HepG2 (cell line): ENCODE results near the gene SMIM41. TPM values are rescaled to one million over a fixed set of nuclear protein-coding genes. Genes with fewer than 3 reads are reported as not detected.

Source experiments
- DR1 ChIP-seq: sonication (generic); formaldehyde crosslinking; IDR thresholded peaks from 2 replicates; pipeline ENCODE4 v1.8.0; 2021; ENCODE audit warnings: mild to moderate bottlenecking, missing genetic modification reagents, inconsistent platforms
- KAT8 ChIP-seq: IDR thresholded peaks from 2 replicates; pipeline ENCODE4 v1.6.1; 2016; ENCODE audit warnings: missing genetic modification reagents, missing compliant biosample characterization
- NCOR1 ChIP-seq: fragments of 200-600 bp; sonication (generic); IDR thresholded peaks from 2 replicates; pipeline ENCODE4 v1.7.0; 2017; ENCODE audit warnings: antibody characterized with exemption, low read length, borderline replicate concordance
- POGK ChIP-seq: sonication (generic); formaldehyde crosslinking; conservative IDR thresholded peaks from 2 replicates; pipeline ENCODE4 v1.8.0; 2022; ENCODE audit warnings: mild to moderate bottlenecking, moderate library complexity, missing genetic modification reagents
- RXRB ChIP-seq: IDR thresholded peaks from 2 replicates; pipeline ENCODE4 v1.6.1; 2016; ENCODE audit warnings: borderline replicate concordance, missing genetic modification reagents, missing compliant biosample characterization
- ZKSCAN5 ChIP-seq: sonication (generic); formaldehyde crosslinking; IDR thresholded peaks from 2 replicates; pipeline ENCODE4 v1.5.1; 2020; ENCODE audit warnings: mild to moderate bottlenecking, missing genetic modification reagents
- ZNF484 ChIP-seq: sonication (generic); formaldehyde crosslinking; IDR thresholded peaks from 2 replicates; pipeline ENCODE4 v1.5.1; 2020; ENCODE audit warnings: mild to moderate bottlenecking, low read depth, missing genetic modification reagents, borderline replicate concordance
- ZNF609 ChIP-seq: sonication (generic); formaldehyde crosslinking; IDR thresholded peaks from 2 replicates; pipeline ENCODE4 v1.4.0; 2020; ENCODE audit warnings: mild to moderate bottlenecking, missing genetic modification reagents, borderline replicate concordance
- ZZZ3 ChIP-seq: sonication (generic); formaldehyde crosslinking; IDR thresholded peaks from 2 replicates; pipeline ENCODE4 v1.4.0; 2020; ENCODE audit warnings: missing genetic modification reagents, mild to moderate bottlenecking, borderline replicate concordance
- polyA plus RNA-seq, 8 experiments: library from polyadenylated mRNA; depleted of rRNA in 3 of 8; stranded (reverse) in 7 of 8; unstranded in 1 of 8; fragments of >200 nt; fragmentation: Illumina TruSeq in 4 of 8; extraction: Trizol in 4 of 8; gene quantifications; 2 replicates each; pipeline versions ENCODE4 v1.2.1 to v1.2.3, GENCODE V29; 2011 to 2016; ENCODE audit warnings: low read depth in 4 of 8, missing spikeins in 1 of 8, mixed read lengths in 1 of 8; ENCODE audit not compliant: insufficient read depth in 1 of 8
- total RNA-seq, 5 experiments: library from RNA; depleted of rRNA; stranded (reverse); fragments of >200 nt; fragmentation: Illumina TruSeq; extraction: Trizol; gene quantifications; 2 replicates each; pipeline ENCODE4 v1.2.3, GENCODE V29; 2016; ENCODE audit warnings: low read depth in 1 of 5
- TF ChIP-seq, protein P1 (sequence below): sonication (generic); formaldehyde crosslinking; IDR thresholded peaks from 2 replicates; pipeline ENCODE4 v1.4.0; 2020; ENCODE audit warnings: mild to moderate bottlenecking, missing genetic modification reagents

SMIM41 gene
- total and polyA plus RNA-seq, 2 of the 13 experiments (the other 11 are each of a cell fraction or from before 2014, with no cell fraction given), result not detected

DNA sequence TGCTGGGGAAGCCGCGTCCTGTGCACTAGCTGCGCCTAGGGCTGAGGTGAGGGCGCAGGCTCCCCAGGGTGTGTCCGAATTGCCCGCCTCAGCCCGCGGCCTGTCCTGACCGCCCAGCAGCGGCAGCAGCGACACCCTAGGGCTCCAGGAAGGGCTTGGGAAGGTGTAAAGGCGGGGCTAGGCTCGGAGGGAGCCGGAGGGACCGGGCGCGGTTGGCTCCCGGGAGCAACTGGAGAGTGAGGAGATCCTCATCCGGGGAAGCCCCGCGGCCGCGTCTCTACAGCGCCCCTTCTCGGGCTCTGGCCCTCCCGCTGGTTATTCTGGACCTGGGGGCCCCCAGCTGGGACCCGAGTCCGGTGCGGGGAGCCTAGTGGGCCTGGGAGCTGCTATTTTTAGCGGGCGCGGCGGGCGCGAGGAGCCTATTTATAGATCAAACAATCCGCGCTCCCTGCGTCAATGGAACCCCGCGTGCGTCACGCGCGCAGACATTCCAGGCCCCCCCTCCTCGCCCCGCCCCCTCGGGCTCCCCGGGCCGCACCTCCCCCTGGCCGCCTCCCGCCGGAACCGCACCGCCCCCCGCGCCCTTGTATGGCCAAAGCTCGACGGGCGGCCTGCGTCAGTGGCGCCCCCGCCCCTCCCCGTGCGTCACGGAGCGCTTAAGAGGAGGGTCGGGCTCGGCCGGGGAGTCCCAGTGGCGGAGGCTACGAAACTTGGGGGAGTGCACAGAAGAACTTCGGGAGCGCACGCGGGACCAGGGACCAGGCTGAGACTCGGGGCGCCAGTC lies 28.6 kb upstream of the SMIM41 start, which contains the start of gene NR4A1 (continued):
- TF ChIP-seq POGK (CRISPR knock-in tag), result no peak
- peak; percentile 75 for TF ChIP-seq KAT8
- TF ChIP-seq ZNF609 (CRISPR knock-in tag), result peak; percentile 44
- TF ChIP-seq ZKSCAN5 (CRISPR knock-in tag), result no peak
- TF ChIP-seq ZNF484 (CRISPR knock-in tag), result 0 out of 2 replicates have a peak, but pooled peaks have one; percentile 38
- peak; percentile 25 for TF ChIP-seq RXRB (CRISPR knock-in tag)
- peak; percentile 97 for TF ChIP-seq DR1
- TF ChIP-seq NCOR1, result peak; percentile 73; the same call in 1 of the 2 replicates
- 0 out of 2 replicates have a peak, but pooled peaks have one; percentile 46 for TF ChIP-seq ZZZ3
- TF ChIP-seq, protein P1, sequence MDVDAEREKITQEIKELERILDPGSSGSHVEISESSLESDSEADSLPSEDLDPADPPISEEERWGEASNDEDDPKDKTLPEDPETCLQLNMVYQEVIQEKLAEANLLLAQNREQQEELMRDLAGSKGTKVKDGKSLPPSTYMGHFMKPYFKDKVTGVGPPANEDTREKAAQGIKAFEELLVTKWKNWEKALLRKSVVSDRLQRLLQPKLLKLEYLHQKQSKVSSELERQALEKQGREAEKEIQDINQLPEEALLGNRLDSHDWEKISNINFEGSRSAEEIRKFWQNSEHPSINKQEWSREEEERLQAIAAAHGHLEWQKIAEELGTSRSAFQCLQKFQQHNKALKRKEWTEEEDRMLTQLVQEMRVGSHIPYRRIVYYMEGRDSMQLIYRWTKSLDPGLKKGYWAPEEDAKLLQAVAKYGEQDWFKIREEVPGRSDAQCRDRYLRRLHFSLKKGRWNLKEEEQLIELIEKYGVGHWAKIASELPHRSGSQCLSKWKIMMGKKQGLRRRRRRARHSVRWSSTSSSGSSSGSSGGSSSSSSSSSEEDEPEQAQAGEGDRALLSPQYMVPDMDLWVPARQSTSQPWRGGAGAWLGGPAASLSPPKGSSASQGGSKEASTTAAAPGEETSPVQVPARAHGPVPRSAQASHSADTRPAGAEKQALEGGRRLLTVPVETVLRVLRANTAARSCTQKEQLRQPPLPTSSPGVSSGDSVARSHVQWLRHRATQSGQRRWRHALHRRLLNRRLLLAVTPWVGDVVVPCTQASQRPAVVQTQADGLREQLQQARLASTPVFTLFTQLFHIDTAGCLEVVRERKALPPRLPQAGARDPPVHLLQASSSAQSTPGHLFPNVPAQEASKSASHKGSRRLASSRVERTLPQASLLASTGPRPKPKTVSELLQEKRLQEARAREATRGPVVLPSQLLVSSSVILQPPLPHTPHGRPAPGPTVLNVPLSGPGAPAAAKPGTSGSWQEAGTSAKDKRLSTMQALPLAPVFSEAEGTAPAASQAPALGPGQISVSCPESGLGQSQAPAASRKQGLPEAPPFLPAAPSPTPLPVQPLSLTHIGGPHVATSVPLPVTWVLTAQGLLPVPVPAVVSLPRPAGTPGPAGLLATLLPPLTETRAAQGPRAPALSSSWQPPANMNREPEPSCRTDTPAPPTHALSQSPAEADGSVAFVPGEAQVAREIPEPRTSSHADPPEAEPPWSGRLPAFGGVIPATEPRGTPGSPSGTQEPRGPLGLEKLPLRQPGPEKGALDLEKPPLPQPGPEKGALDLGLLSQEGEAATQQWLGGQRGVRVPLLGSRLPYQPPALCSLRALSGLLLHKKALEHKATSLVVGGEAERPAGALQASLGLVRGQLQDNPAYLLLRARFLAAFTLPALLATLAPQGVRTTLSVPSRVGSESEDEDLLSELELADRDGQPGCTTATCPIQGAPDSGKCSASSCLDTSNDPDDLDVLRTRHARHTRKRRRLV (CRISPR knock-in tag), result 0 out of 2 replicates have a peak, but pooled peaks have one; percentile 46
